CMK (cell line): ENCODE data around the gene CTTNBP2.

Source experiments
- DNase-seq: peaks from one replicate; pipeline ENCODE4 v3.0.0-alpha.2; 2010; ENCODE audit warnings: low read depth

The CTTNBP2 gene

DNA sequence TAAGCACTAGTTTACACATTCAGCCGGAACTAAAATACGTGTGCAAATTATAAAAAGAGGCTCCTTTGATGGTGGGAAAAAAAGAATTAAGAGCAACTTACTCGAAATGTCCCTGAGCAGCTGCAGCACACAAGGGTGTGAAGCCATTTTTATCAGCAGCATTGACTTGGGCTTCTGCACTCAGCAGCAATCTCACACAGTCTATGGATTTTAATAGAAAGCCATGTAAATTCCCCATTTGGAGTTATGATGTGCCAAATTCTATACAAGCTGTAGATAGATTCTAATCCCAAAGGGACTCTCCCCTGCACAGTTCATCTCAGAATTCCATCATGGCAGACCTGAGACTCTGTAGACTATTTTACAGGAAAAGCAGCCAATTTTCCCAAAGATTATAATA lies 90.5 kb downstream of the CTTNBP2 start:
- no peak for DNase-seq

- no peak for DNase-seq
Measured at GRCh38 chr7:117781707-117782106, 91.5 kb downstream of the CTTNBP2 start.

DNA sequence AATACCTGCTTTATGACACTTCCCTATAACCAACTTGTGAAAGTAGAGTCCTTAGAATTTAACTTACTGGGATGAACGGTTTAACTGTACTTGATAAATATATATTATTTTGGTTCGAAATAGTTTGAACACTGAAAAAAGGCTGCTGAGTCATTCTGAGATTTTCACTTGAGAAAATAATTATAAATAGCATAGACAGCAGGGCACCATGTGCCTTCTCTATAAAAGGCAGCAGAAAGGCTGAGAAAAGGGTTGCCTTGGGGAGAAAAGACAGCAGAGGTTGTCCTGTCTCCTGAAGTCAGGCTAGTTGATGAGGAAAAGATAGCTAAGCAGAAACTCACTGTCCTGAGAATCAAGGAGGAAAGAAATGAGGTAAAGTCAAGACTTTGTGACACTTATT lies 92.4 kb downstream of the CTTNBP2 start:
- DNase-seq: no peak

DNA sequence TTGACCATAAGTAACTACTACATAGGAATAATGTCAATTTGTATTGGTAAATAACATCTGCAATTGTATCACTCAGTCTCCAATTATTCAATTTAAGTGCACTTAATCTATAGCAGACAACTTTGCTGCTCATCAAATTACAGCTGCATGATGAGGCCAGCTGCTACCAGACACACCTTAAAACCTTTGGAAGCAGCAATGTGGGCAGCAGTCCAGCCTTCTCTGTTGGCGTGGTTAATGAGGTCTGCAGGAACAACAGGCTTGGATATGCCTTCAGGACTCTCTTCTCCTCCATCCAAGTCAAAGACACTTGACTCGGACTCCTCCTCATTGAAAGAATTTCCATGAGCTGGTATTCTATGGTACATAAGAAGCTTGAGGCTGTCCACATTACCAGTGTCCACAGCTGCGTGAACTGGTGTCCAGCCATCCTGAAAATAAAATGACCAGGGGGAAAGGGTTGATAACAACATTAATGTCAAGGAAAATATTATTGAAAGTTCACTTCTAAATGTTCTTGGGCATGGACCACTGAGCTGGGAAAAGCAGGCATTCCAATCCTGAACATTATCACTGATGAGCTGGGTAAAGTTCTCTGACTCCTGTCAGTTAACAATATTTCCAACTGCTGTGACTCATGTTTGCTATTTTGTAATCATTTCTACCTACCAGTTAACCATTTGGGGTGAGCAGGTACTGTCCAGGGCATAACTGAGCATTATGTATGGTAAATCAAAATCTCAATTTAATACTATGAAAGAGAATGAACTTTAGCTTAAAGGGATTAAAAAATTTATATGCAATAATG lies 95.7 kb downstream of the CTTNBP2 start:
- no peak for DNase-seq

DNA sequence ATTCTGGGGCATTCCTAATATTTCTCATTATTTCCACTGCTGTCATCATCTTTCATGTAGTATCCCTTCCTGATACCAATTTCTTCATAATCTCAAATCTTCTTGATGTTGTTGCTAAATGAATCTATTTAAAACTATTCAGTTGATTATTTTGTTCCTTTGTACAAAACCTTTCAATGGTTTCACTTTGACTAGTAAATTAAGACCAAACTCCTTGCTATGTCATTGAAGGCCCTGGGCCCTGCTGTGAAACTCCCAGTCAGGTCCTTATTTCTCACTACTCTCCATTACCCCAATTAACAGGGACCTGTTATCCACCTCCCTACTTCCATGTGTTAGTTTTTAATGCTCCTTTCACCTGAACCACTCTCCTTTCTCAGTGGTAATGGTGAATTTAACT lies 97.0 kb downstream of the CTTNBP2 start:
- no peak for DNase-seq

DNA sequence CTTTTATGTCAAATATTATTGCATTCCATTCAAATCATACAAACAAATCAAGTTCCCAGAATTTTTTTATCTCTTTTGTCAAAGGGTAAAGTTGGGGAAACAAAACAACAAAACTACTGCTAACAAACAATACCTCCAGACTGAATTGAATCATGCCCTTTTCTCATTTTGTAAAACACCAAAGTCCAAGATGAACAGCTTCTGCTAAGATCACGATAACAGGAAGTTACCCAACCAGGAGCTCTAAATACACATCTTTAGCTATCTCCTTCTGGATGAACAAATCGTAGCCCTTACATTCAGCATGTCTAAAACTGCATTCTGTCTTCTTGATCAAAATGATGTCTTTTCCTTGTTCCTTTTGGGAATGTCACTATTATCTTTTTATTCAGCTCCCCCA lies 97.4 kb downstream of the CTTNBP2 start:
- DNase-seq: no peak

DNA sequence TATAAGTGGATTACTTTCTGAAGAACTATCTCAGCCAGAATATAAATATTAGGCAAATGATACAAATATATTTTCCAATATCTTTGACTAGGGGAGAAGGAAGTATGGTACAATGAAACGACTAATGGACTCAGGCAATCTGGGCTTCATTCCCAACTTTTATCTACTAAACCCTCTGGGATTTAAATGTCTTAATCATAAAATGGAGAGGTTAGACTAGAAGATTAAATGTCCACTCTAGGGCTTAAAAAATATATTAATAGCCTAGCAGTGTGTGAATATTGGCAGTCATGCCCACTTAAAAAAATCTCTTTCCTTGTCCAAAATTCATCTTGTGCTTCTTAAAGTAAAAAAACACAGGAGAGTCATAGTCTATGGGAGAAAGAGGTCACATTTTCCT lies 98.3 kb downstream of the CTTNBP2 start:
- DNase-seq: no peak

DNA sequence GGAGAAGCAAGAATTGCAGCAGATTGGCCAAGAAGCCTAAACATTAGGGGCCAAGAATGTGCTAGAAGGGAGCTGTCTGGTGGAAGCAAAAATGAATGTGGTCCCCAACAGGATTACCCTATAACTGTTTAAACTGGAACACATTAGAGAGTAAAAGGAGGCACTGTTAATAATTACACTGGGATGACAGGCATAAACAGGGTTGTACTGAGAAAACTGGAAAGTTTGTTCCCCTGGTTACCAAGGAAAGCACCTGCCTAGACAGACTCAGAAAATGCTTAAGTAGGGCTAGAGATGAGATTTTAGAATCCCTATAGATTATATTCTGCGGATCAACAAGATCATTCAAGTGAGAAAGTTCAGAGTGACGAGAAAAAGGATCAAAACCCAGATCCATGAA lies 100.8 kb downstream of the CTTNBP2 start:
- DNase-seq: no peak

GRCh38 chr7:117771756-117772155 lies 101.5 kb downstream of the CTTNBP2 start:
- no peak for DNase-seq

- DNase-seq: no peak
Measured at GRCh38 chr7:117769085-117769484, 104.2 kb downstream of the CTTNBP2 start.

DNA sequence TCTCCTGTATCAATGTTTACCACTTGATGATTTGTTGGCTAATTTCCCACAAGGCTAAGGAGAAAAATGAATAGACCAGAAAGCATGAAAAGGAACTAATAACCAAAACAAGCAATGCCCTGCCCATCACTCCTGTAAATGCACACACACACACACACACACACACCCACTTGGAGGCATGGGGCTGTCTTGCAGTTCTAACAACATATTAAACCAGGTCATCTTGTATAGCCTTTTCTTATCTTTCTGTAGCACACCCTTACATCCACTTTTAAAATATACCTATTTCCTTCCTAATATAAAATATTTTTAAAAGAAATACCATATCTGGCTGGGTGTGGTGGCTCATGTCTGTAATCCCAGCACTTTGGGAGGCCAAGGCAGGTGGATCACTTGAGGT lies 105.3 kb downstream of the CTTNBP2 start:
- DNase-seq: no peak

DNA sequence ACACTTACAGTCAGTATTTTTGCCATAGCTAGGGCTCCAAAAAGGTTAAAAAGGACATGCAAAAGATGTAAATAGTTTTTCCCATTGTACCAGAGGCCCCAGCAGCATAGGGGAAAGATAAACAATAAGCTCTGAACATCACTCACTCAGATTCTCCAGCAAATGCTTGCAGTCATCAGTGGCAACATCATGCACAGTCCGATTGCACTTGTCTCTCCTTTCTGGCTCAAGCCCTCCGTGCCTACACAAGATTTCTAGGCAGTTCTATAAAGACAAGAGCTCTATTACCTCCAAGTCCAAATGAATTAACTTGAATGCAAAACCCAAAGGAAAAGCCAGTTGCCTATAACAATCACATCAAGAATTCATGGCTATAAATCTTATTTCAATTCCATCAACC lies 106.3 kb downstream of the CTTNBP2 start:
- no peak for DNase-seq

GRCh38 chr7:117764031-117764430 lies 109.2 kb downstream of the CTTNBP2 start:
- no peak for DNase-seq

DNA sequence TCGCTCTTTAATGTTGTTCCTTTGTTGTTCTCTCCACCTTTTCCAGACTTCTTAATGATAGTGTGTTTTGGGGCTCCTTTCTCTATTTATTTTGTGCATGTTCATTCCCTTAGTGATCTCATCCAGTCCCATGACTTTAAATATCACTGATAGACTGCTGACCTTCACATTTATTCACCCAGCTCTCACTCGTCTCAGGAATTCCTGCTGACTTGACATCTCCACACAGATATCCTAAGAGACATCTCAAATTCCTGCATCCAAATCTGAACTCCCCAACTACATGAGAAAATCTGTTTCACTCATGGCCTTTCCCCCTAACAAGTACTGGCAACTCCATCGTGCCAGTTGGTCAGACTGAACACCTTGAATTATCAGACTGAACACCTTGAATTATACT lies 111.2 kb downstream of the CTTNBP2 start:
- no peak for DNase-seq

- DNase-seq: no peak
Measured at GRCh38 chr7:117759950-117760640, 113.1 kb downstream of the CTTNBP2 start.

DNA sequence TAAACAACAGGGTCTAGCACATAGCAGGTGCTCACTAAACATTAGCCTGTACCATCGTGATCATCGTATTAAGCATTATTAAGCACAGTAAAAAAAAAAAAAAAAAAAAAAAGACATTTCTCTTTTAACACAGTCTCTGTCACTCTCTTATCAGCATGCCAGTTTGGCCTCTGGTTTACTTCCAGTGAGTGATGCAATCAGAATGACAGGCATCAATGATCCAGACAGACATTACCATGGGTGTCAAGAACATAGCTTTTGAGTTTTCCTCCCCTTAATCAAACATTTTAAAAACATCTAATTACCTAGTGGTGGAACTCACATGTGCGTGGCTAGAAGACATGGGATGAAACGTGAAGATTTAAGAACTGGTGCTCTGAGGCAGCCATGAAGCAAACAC lies 115.8 kb downstream of the CTTNBP2 start:
- DNase-seq: no peak

DNA sequence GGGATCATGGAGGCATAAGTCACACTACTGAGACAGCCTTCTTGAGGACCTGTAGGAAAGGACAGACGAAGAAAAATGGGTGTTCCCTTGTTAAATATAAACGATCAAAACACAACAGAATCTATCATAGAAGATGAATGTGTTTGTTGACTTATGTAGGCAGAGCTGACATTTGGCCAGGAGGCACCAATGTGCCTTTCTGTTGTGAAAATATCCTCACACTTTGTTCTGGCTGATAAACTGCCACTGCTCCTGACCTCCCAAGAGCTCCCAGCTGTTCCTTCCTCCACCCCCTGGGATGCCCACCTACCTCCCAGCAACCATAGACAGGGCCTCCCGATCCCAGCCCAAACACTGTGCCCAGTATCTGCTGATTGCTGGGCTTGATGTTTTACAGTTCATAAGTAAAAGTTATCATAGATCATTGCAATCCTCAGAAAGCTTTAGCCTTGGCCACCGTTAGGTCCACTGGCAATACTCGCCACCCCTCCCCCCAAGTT lies 116.6 kb downstream of the CTTNBP2 start:
- DNase-seq: no peak

- DNase-seq: no peak
Measured at GRCh38 chr7:117755136-117755535, 118.1 kb downstream of the CTTNBP2 start.

- DNase-seq: no peak
Measured at GRCh38 chr7:117751775-117752174, 121.5 kb downstream of the CTTNBP2 start.

GRCh38 chr7:117750612-117751563 lies 122.4 kb downstream of the CTTNBP2 start:
- DNase-seq: no peak

- no peak for DNase-seq
Measured at GRCh38 chr7:117741962-117742361, 131.3 kb downstream of the CTTNBP2 start.

GRCh38 chr7:117739085-117739484 lies 134.2 kb downstream of the CTTNBP2 start:
- DNase-seq: no peak
